ENCODE data around the gene BDKRB1.

The BDKRB1 gene

DNA sequence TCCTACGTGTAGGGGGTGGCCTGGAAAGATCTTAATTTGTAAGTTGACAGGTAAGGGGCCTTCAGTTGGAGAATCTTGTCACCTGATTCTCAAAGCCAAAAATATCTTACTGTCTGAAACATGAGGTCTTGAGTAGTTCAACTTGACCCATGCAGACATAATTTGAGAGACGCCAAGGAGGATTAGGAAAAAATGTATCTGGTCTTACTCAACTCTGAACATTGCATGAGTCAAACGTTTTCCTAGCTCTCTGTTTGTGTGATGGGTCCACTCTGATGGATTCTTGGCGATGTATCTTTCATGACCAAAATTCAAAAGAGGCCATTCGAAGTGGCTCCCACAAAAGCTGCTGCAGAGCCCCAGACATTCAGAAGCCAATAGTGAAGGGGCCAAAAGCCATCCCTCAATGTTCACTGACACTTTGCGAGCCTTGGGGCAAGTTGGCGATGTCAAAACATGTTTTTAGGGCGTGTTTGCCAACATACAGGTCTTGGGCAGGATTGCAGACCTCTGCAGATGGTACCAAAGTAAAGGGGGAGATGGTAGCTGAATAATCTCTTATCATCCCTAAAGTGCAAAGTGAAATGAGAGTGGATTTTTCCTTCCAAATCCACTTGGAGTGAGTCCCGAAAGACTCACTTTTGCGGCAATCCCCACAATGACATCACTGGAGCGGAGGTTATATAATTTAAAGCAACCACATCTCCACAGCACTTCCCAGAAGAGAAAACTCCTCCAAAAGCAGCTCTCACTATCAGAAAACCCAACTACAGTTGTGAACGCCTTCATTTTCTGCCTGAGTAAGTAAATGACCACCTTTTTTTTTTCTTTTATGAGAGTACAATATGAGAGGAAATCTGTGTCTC, at the start of gene BDKRB1:
Gene BDKRB1 (plus strand): TSS at position 710 of the 866 bp plus-strand sequence. CDS start 7,473 bp downstream, outside the sequence.
- TF ChIP-seq EZH2phosphoT487 (IDR thresholded peaks at IDR 0.05; ENCODE audit: borderline replicate concordance, low read length) = no peak
- no peak for TF ChIP-seq CTCF (IDR thresholded peaks at IDR 0.05; ENCODE audit: low read depth, low read length, poor library complexity, severe bottlenecking)
- Histone ChIP-seq H3K4me1 (ENCODE audit: control insufficient read depth, low read length) (no peaks in the 10 kb centered on the region), H3K4me3 (ENCODE audit: low read length) (no peak within 1 kb of the TSS), H3K4me2 (ENCODE audit: low read length) (no peak within 1 kb of the TSS), H3K9me3 (ENCODE audit: control insufficient read depth, insufficient read depth, low read length) (no peaks in the 10 kb centered on the region), H4K20me1 (ENCODE audit: control insufficient read depth, insufficient read depth, low read depth, low read length) (no peaks in the 10 kb centered on the region), H3K36me3 (ENCODE audit: control insufficient read depth, low read length) (no peaks in the 10 kb centered on the region), H3K79me2 (ENCODE audit: control insufficient read depth, low read length) (no peaks in the 10 kb centered on the region), H3F3A (ENCODE audit: control insufficient read depth, insufficient read depth) (no peaks in the 10 kb centered on the region), H3K27ac (ENCODE audit: low read depth, low read length) (no peak within 1 kb of the TSS), H3K9me2 (replicated peaks; ENCODE audit: control insufficient read depth, low read length) (no peaks in the 10 kb centered on the region), H3K27me3 (ENCODE audit: control insufficient read depth, low read length) (0 out of 2 replicates have a peak, but pooled peaks cover 7% of the 10 kb centered on the region)

- Histone ChIP-seq H3K36me3 (ENCODE audit: control insufficient read depth, low read length) (no peaks in the 10 kb centered on the region), H3K4me3 (ENCODE audit: low read length) (no peak overlapping the region), H3K27me3 (ENCODE audit: control insufficient read depth, low read length) (no peaks in the 10 kb centered on the region), H3K9me3 (ENCODE audit: control insufficient read depth, insufficient read depth, low read length) (no peaks in the 10 kb centered on the region), H4K20me1 (ENCODE audit: control insufficient read depth, insufficient read depth, low read depth, low read length) (no peaks in the 10 kb centered on the region), H3F3A (ENCODE audit: control insufficient read depth, insufficient read depth) (no peaks in the 10 kb centered on the region), H3K4me1 (ENCODE audit: control insufficient read depth, low read length) (peaks cover 12% of the 10 kb centered on the region), H3K27ac (ENCODE audit: low read depth, low read length) (no peak overlapping the region), H3K4me2 (ENCODE audit: low read length) (no peak overlapping the region), H3K79me2 (ENCODE audit: control insufficient read depth, low read length) (no peaks in the 10 kb centered on the region), H3K9me2 (replicated peaks; ENCODE audit: control insufficient read depth, low read length) (no peaks in the 10 kb centered on the region)
- no peak for TF ChIP-seq EZH2phosphoT487 (IDR thresholded peaks at IDR 0.05; ENCODE audit: borderline replicate concordance, low read length)
- no peak for TF ChIP-seq CTCF (IDR thresholded peaks at IDR 0.05; ENCODE audit: low read depth, low read length, poor library complexity, severe bottlenecking)
These were observed 49.5 kb upstream of the BDKRB1 start for GRCh38 chr14:96206461-96206860.

GRCh38 chr14:96207686-96208085, 48.3 kb upstream of the BDKRB1 start:
- Histone ChIP-seq H3K27ac (ENCODE audit: low read depth, low read length) (no peak overlapping the region), H3K27me3 (ENCODE audit: control insufficient read depth, low read length) (no peaks in the 10 kb centered on the region), H3K4me2 (ENCODE audit: low read length) (no peak overlapping the region), H3K9me3 (ENCODE audit: control insufficient read depth, insufficient read depth, low read length) (no peaks in the 10 kb centered on the region), H3K4me1 (ENCODE audit: control insufficient read depth, low read length) (peaks cover 12% of the 10 kb centered on the region), H3K4me3 (ENCODE audit: low read length) (no peak overlapping the region), H3K36me3 (ENCODE audit: control insufficient read depth, low read length) (no peaks in the 10 kb centered on the region), H4K20me1 (ENCODE audit: control insufficient read depth, insufficient read depth, low read depth, low read length) (no peaks in the 10 kb centered on the region), H3K79me2 (ENCODE audit: control insufficient read depth, low read length) (no peaks in the 10 kb centered on the region), H3K9me2 (replicated peaks; ENCODE audit: control insufficient read depth, low read length) (no peaks in the 10 kb centered on the region), H3F3A (ENCODE audit: control insufficient read depth, insufficient read depth) (no peaks in the 10 kb centered on the region)
- no peak for TF ChIP-seq CTCF (IDR thresholded peaks at IDR 0.05; ENCODE audit: low read depth, low read length, poor library complexity, severe bottlenecking)
- TF ChIP-seq EZH2phosphoT487 (IDR thresholded peaks at IDR 0.05; ENCODE audit: borderline replicate concordance, low read length) = no peak

Measured in DOHH2 (cell line).